Subcutaneous adipose tissue (tissue), 4 donors: ENCODE results near the gene CEP68. TPM values are rescaled to one million over a fixed set of nuclear protein-coding genes. Genes with fewer than 3 reads are reported as not detected.

ENCODE experiments used
- CTCF ChIP-seq: fragments of 450-650 bp; IDR thresholded peaks from one replicate; pipeline ENCODE4 v1.5.1; 2016; ENCODE audit warnings: low read depth, mild to moderate bottlenecking, control low read depth, antibody characterized with exemption, moderate library complexity
- total RNA-seq, 4 donors: library from RNA; depleted of rRNA; stranded (reverse); fragments of >200 nt; gene quantifications; one replicate each; pipeline ENCODE4 v1.1.0, GENCODE V29; 2016

The CEP68 gene
- 10 to 100 TPM; 22.4 to 39.7 (median 26.6) TPM for total RNA-seq

- no peak for TF ChIP-seq CTCF
Measured at GRCh38 chr2:65056215-65057053, at the start of gene CEP68. Gene CEP68 (plus strand): TSS chr2:65056416. CDS start chr2:65069445, 13,029 bp downstream.

GRCh38 chr2:65013776-65014175 lies 42.4 kb upstream of the CEP68 start:
- no peak for TF ChIP-seq CTCF

GRCh38 chr2:65015731-65016130 lies 40.5 kb upstream of the CEP68 start:
- no peak for TF ChIP-seq CTCF

GRCh38 chr2:65016789-65017188 lies 39.4 kb upstream of the CEP68 start:
- TF ChIP-seq CTCF = no peak

GRCh38 chr2:65017335-65017734 lies 38.9 kb upstream of the CEP68 start:
- no peak for TF ChIP-seq CTCF

- TF ChIP-seq CTCF = no peak
Measured at GRCh38 chr2:65018141-65018582, 38.1 kb upstream of the CEP68 start.

GRCh38 chr2:65019010-65019409 lies 37.2 kb upstream of the CEP68 start:
- TF ChIP-seq CTCF = no peak
